SU-DHL-6 (cell line): Measurements from ENCODE around the gene NFIA.

ENCODE experiments used
- H2AFZ ChIP-seq: fragments of 200-600 bp; sonication (generic); 2 replicates; pipeline ENCODE4 v1.6.1; 2014; ENCODE audit warnings: low read depth, mild to moderate bottlenecking, moderate library complexity, mixed read lengths, antibody characterized with exemption, low read length; ENCODE audit not compliant: severe bottlenecking
- H3F3A ChIP-seq: fragments of 200-600 bp; shearing (Covaris generic); 2 replicates; pipeline ENCODE4 v1.6.0; 2016; ENCODE audit warnings: antibody characterized with exemption, mild to moderate bottlenecking; ENCODE audit not compliant: insufficient read depth
- H3K27ac ChIP-seq: fragments of 200-600 bp; sonication (generic); 2 replicates; pipeline ENCODE4 v1.5.1; 2016; ENCODE audit warnings: low read depth, mild to moderate bottlenecking, low read length, moderate library complexity, mixed read lengths
- H3K27me3 ChIP-seq: fragments of 200-600 bp; sonication (generic), shearing (Covaris generic); 2 replicates; pipeline ENCODE4 v1.6.0; 2014; ENCODE audit warnings: mild to moderate bottlenecking, low read length
- H3K36me3 ChIP-seq: fragments of 200-600 bp; sonication (generic); 2 replicates; pipeline ENCODE4 v1.6.1; 2014; ENCODE audit warnings: mild to moderate bottlenecking, low read length, mixed read lengths
- H3K4me2 ChIP-seq: fragments of 300-600, 200-600 bp; shearing (Covaris generic), sonication (generic); 2 replicates; pipeline ENCODE4 v1.6.0; 2014; ENCODE audit warnings: low read length, low read depth, mild to moderate bottlenecking; ENCODE audit not compliant: poor library complexity, severe bottlenecking
- H3K4me3 ChIP-seq: fragments of 200-600 bp; sonication (generic); 2 replicates; pipeline ENCODE4 v1.5.1; 2014; ENCODE audit warnings: antibody characterized with exemption, low read length, mild to moderate bottlenecking, mixed read lengths; ENCODE audit not compliant: insufficient read depth, poor library complexity, severe bottlenecking
- H3K79me2 ChIP-seq: fragments of 200-600 bp; sonication (generic); 2 replicates; pipeline ENCODE4 v1.6.1; 2014; ENCODE audit warnings: mild to moderate bottlenecking, low read length, moderate library complexity; ENCODE audit not compliant: insufficient read depth
- H3K9ac ChIP-seq: fragments of 200-600 bp; sonication (generic); 2 replicates; pipeline ENCODE4 v1.7.0; 2014; ENCODE audit warnings: mild to moderate bottlenecking, low read length
- H3K9me2 ChIP-seq: fragments of 200-600 bp; sonication (generic); replicated peaks from 2 replicates; pipeline ENCODE4 v1.6.1; 2014; ENCODE audit warnings: low read length; ENCODE audit not compliant: insufficient read depth
- H3K9me3 ChIP-seq: fragments of 200-600 bp; sonication (generic); 2 replicates; pipeline ENCODE4 v1.6.1; 2014; ENCODE audit warnings: low read length, mixed read lengths; ENCODE audit not compliant: insufficient read depth
- H4K20me1 ChIP-seq: fragments of 200-600 bp; sonication (generic); 2 replicates; pipeline ENCODE4 v1.6.1; 2014; ENCODE audit warnings: low read depth, mild to moderate bottlenecking, antibody characterized with exemption, low read length, moderate library complexity, mixed read lengths
- CTCF ChIP-seq: fragments of 200-600 bp; sonication (generic); IDR thresholded peaks from one replicate; pipeline ENCODE4 v1.5.1; 2017; ENCODE audit warnings: antibody characterized with exemption, mild to moderate bottlenecking, low read length, moderate library complexity; ENCODE audit not compliant: insufficient read depth, poor library complexity, severe bottlenecking
- EZH2phosphoT487 ChIP-seq: fragments of 200-600 bp; sonication (generic), shearing (Covaris generic); conservative IDR thresholded peaks from 2 replicates; pipeline ENCODE4 v1.6.1; 2018; ENCODE audit warnings: mild to moderate bottlenecking, antibody characterized with exemption, low read length, moderate library complexity, mixed read lengths

The NFIA gene

DNA sequence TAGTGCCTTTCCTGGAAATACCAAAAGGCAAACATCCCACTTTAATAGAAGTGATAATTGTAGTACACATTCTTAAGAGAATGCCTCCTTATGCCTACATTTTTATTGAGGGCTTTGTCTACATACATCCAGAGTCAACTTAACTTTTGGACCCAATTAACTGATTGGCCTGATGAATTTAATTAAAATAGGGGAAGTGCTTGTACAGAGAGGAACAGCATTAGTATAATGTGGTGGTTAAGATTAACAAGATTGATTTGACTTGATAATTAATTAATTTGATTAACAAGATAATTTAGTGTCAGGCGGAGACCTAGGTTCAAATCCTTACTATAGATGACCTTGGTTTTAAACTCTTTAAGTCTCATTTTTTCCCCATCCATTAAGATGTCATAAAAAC, 111.4 kb downstream of the NFIA start:
- no peaks in the 10 kb centered on the region for H3K9me2 ChIP-seq
- no peak overlapping the region for H2AFZ ChIP-seq
- TF ChIP-seq CTCF (no peak), EZH2phosphoT487 (no peak)
- no peaks in the 10 kb centered on the region for H3K27me3 ChIP-seq
- H3K27ac ChIP-seq, result no peak overlapping the region
- no peak overlapping the region for H3K4me3 ChIP-seq
- H3F3A ChIP-seq, result no peaks in the 10 kb centered on the region
- H3K36me3 ChIP-seq, result no peaks in the 10 kb centered on the region
- no peaks in the 10 kb centered on the region for H3K9me3 ChIP-seq
- H3K9ac ChIP-seq, result no peak overlapping the region
- no peak overlapping the region for H3K4me2 ChIP-seq
- H4K20me1 ChIP-seq, result peaks cover 5% of the 10 kb centered on the region; the same call in 1 of the 2 replicates
- no peaks in the 10 kb centered on the region for H3K79me2 ChIP-seq

DNA sequence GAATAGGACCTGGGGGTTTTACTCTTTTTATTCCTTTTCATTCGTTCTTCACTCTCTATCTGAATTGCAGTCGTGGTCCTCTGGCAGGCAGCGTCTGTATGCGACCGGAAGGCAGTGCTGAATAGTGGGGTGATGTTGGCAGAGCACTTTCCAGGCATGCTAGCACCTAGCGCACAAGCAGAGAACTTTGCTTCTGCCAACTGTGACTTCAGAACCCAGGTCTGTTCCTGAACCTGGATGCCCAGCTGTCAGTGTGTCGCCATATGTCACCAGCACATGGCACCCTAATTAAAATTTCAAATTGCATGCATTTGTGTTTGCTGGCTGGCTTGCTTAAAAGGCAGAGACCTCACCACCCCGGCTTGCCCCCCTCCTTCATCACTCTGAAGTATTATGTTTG, 116.2 kb downstream of the NFIA start:
- no peak overlapping the region for H3K4me2 ChIP-seq
- H3K27me3 ChIP-seq, result no peaks in the 10 kb centered on the region
- TF ChIP-seq EZH2phosphoT487, result no peak
- TF ChIP-seq CTCF, result no peak
- H3K36me3 ChIP-seq, result no peaks in the 10 kb centered on the region
- no peak overlapping the region for H2AFZ ChIP-seq
- no peak overlapping the region for H3K4me3 ChIP-seq
- H3K9ac ChIP-seq, result no peak overlapping the region
- no peaks in the 10 kb centered on the region for H3K9me2 ChIP-seq
- H3K79me2 ChIP-seq, result no peaks in the 10 kb centered on the region
- H3F3A ChIP-seq, result no peaks in the 10 kb centered on the region
- no peaks in the 10 kb centered on the region for H3K9me3 ChIP-seq
- H3K27ac ChIP-seq, result no peak overlapping the region
- peaks cover 5% of the 10 kb centered on the region; the same call in 1 of the 2 replicates for H4K20me1 ChIP-seq

GRCh38 chr1:61201035-61201434, 118.7 kb downstream of the NFIA start:
- Histone ChIP-seq H3K36me3 (no peaks in the 10 kb centered on the region), H3K79me2 (no peaks in the 10 kb centered on the region), H3K9me2 (no peaks in the 10 kb centered on the region), H3K27ac (no peak overlapping the region), H2AFZ (no peak overlapping the region), H3K4me2 (no peak overlapping the region), H3K27me3 (no peaks in the 10 kb centered on the region), H3K9me3 (no peaks in the 10 kb centered on the region), H3F3A (no peaks in the 10 kb centered on the region), H3K4me3 (no peak overlapping the region), H4K20me1 (no peaks in the 10 kb centered on the region), H3K9ac (no peak overlapping the region)
- no peak for TF ChIP-seq CTCF
